ENCODE measurements around the gene MEX3B.

DNA sequence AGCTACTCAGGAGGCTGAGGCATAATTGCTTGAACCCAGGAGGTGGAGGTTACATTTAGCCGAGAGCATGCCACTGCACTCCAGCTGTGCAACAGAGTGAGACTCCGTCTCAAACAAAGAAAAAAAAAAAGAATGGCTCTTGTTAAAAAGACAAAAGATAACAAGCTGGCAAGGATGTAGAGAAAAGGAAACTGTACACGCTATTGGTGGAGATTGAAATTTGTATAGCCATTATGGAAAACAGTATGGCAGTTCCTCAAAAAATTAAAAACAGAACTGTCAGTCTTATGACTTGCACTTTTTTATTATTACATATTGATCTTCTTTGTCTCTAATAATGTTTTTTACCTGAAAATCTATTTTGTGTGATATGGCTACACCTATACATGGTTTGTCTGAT, 41.9 kb downstream of the MEX3B start:
- TF ChIP-seq, protein P1, sequence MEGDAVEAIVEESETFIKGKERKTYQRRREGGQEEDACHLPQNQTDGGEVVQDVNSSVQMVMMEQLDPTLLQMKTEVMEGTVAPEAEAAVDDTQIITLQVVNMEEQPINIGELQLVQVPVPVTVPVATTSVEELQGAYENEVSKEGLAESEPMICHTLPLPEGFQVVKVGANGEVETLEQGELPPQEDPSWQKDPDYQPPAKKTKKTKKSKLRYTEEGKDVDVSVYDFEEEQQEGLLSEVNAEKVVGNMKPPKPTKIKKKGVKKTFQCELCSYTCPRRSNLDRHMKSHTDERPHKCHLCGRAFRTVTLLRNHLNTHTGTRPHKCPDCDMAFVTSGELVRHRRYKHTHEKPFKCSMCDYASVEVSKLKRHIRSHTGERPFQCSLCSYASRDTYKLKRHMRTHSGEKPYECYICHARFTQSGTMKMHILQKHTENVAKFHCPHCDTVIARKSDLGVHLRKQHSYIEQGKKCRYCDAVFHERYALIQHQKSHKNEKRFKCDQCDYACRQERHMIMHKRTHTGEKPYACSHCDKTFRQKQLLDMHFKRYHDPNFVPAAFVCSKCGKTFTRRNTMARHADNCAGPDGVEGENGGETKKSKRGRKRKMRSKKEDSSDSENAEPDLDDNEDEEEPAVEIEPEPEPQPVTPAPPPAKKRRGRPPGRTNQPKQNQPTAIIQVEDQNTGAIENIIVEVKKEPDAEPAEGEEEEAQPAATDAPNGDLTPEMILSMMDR (IDR thresholded peaks at IDR 0.05) = no peak
- TF ChIP-seq POLR2A (IDR thresholded peaks at IDR 0.05) (no peak), EP300 (IDR thresholded peaks at IDR 0.05) (no peak)

Measured in gastroesophageal sphincter (tissue), 3 donors.